Gastrocnemius medialis (tissue), 4 donors: ENCODE results near the gene INPP4B. TPM values are rescaled to one million over a fixed set of nuclear protein-coding genes. Genes with fewer than 3 reads are reported as not detected.

ENCODE experiments used
- ATAC-seq, 2 donors: fragments of 150-250 bp; one replicate each; pipeline ENCODE4 v1.9.1; 2016
- DNase-seq, 2 donors: peaks; one replicate each; pipeline ENCODE4 v3.0.0-alpha.2; 2019
- H3K27ac ChIP-seq, 4 donors: fragments of 200-600 bp; sonication (generic); 1 replicate in 1 of 4; 2 replicates in 3 of 4; pipeline ENCODE4 v1.5.1; 2016 to 2018; ENCODE audit warnings: mild to moderate bottlenecking in 2 of 4, moderate library complexity in 1 of 4
- H3K27me3 ChIP-seq, 3 donors: fragments of 200-600 bp; sonication (generic) in 2 of 3; 1 replicate in 1 of 3; 2 replicates in 2 of 3; pipeline versions ENCODE4 v1.5.1 to v1.6.0; 2016 to 2019; ENCODE audit warnings: mild to moderate bottlenecking in 1 of 3, moderate library complexity in 1 of 3
- H3K36me3 ChIP-seq, 2 donors: fragments of 200-600 bp; sonication (generic) in 1 of 2; one replicate each; pipeline ENCODE4 v1.5.1; 2017 to 2018
- H3K4me1 ChIP-seq, 2 donors: fragments of 200-600 bp; sonication (generic) in 1 of 2; one replicate each; pipeline ENCODE4 v1.5.1; 2016 to 2017; ENCODE audit warnings: mild to moderate bottlenecking in 2 of 2
- H3K4me3 ChIP-seq, 4 donors: fragments of 200-600 bp; sonication (generic) in 3 of 4; 1 replicate in 1 of 4; 2 replicates in 3 of 4; pipeline ENCODE4 v1.5.1; 2016 to 2019; ENCODE audit warnings: mild to moderate bottlenecking in 2 of 4
- H3K9me3 ChIP-seq, 3 donors: fragments of 200-600 bp; sonication (generic) in 2 of 3; 1 replicate in 1 of 3; 2 replicates in 2 of 3; pipeline ENCODE4 v1.5.1; 2016 to 2019
- CTCF ChIP-seq, 5 experiments: fragments of 450-650 bp in 3 of 5; fragments of 200-600 bp in 2 of 5; sonication (generic) in 2 of 5; IDR thresholded peaks in 4 of 5; conservative IDR thresholded peaks in 1 of 5; 1 replicate in 4 of 5; 2 replicates in 1 of 5; pipeline ENCODE4 v1.5.1; 2016 to 2019; ENCODE audit warnings: antibody characterized with exemption in 5 of 5, mild to moderate bottlenecking in 3 of 5, moderate library complexity in 3 of 5
- POLR2A ChIP-seq, 2 donors: fragments of 450-650 bp; IDR thresholded peaks; one replicate each; pipeline ENCODE4 v1.6.1; 2017; ENCODE audit warnings: antibody characterized with exemption in 2 of 2, mild to moderate bottlenecking in 2 of 2, moderate library complexity in 2 of 2
- in situ Hi-C, 4 donors: fragments of 200-750 bp; cut with MboI; loops; one replicate each; pipeline versions ENCODE4 v1.15.0 to v1.8.0; 2017; ENCODE audit warnings: low sequenced_read_pairs in 4 of 4
- intact Hi-C: fragments of 100-400 bp; cut with DNase I; formaldehyde crosslinking; loops from one replicate; pipeline ENCODE4 v1.15.1; 2023; ENCODE audit warnings: low total_unique reads
- total RNA-seq, 4 donors: library from RNA; depleted of rRNA; stranded (reverse); fragments of >200 nt; gene quantifications; one replicate each; pipeline versions ENCODE4 v1.1.0 to v1.2.3, GENCODE V29; 2016

Gene INPP4B
- total RNA-seq, 4 donors from 2014 or later: 7.5 to 23.6 (median 9.1) TPM

- in situ Hi-C loops (no loop called here), intact Hi-C loops (no loop called here)
- TF ChIP-seq POLR2A (IDR thresholded peaks at IDR 0.05) (no peak), CTCF (IDR thresholded peaks at IDR 0.05 in 4 of 5, conservative IDR thresholded peaks at IDR 0.05 in 1 of 5) (no peak)
- H3K36me3 ChIP-seq: peaks cover 0 to 3% of the 10 kb centered on the region in 2 donors
- no peaks in the 10 kb centered on the region for H3K4me1 ChIP-seq
- H3K4me3 ChIP-seq: no peak overlapping the region
- DNase-seq (no peak), ATAC-seq (no peak)
- H3K27me3 ChIP-seq: no peaks in the 10 kb centered on the region
- H3K9me3 ChIP-seq: no peaks in the 10 kb centered on the region
- no peak overlapping the region for H3K27ac ChIP-seq
Observed at GRCh38 chr4:142202404-142203332, 643.4 kb downstream of the INPP4B start.

DNA sequence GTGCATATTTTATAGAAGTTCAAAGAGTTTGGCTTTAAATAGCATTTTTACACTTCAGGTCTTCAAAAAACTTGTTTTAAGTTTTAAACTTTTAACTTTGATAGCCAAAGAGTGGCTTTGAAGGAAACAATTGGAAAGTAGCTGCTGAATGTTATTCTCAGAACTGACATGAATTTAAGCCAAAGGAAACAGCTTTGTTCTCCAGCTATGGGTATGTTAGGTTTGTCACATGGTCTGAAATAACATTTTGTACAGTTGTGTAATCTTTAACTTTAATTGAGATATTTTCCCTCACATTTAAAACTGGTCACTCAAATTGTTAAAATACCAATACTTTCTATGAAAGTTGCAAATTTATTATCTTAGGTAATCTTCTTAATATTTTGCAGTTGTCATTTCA lies 645.1 kb downstream of the INPP4B start:
- Histone ChIP-seq H3K27ac (no peak overlapping the region), H3K4me3 (no peak overlapping the region), H3K4me1 (no peaks in the 10 kb centered on the region), H3K36me3 (no peaks in the 10 kb centered on the region), H3K27me3 (no peaks in the 10 kb centered on the region), H3K9me3 (no peaks in the 10 kb centered on the region)
- intact Hi-C loops: no loop called here
- DNase-seq (no peak), ATAC-seq (no peak)
- in situ Hi-C loops: no loop called here
- TF ChIP-seq CTCF (IDR thresholded peaks at IDR 0.05 in 4 of 5, conservative IDR thresholded peaks at IDR 0.05 in 1 of 5) (no peak), POLR2A (IDR thresholded peaks at IDR 0.05) (no peak)

DNA sequence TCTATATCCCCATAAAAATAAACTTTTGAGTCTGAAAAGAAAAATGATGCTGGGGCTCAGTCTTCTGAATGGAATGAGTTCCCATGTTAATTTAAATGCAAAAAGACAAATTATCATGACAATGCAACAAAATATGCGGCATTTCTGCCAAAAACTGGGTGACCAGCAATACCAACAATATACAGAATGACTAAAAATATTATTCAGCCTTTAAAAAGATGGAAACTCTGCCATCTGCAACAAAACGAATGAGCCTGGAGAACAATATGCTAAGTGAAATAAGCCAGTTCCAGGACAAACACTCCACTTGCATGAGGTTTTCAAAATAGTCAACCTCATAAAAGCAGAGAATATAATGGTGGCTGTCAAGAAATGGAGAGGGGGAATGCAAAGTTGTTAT lies 651.2 kb downstream of the INPP4B start:
- in situ Hi-C loops (no loop called here), intact Hi-C loops (no loop called here)
- Histone ChIP-seq H3K36me3 (peaks cover 0 to 8% of the 10 kb centered on the region in 2 donors), H3K4me3 (no peak overlapping the region), H3K4me1 (no peaks in the 10 kb centered on the region), H3K27ac (no peak overlapping the region), H3K9me3 (no peaks in the 10 kb centered on the region), H3K27me3 (no peaks in the 10 kb centered on the region)
- DNase-seq: no peak
- TF ChIP-seq POLR2A (IDR thresholded peaks at IDR 0.05) (no peak), CTCF (IDR thresholded peaks at IDR 0.05 in 4 of 5, conservative IDR thresholded peaks at IDR 0.05 in 1 of 5) (no peak)
- no peak for ATAC-seq

- Histone ChIP-seq H3K27me3 (no peaks in the 10 kb centered on the region), H3K9me3 (no peaks in the 10 kb centered on the region), H3K27ac (no peak overlapping the region), H3K4me1 (no peaks in the 10 kb centered on the region), H3K36me3 (peaks cover 0 to 8% of the 10 kb centered on the region in 2 donors), H3K4me3 (no peak overlapping the region)
- intact Hi-C loops (no loop called here), in situ Hi-C loops (no loop called here)
- DNase-seq (no peak), ATAC-seq (no peak)
- no peak for TF ChIP-seq POLR2A (IDR thresholded peaks at IDR 0.05)
Observed at GRCh38 chr4:142191901-142192300, 654.2 kb downstream of the INPP4B start.

GRCh38 chr4:142181021-142181420 lies 665.1 kb downstream of the INPP4B start:
- TF ChIP-seq POLR2A (IDR thresholded peaks at IDR 0.05): no peak
- TF ChIP-seq CTCF (IDR thresholded peaks at IDR 0.05 in 4 of 5, conservative IDR thresholded peaks at IDR 0.05 in 1 of 5): no peak
- in situ Hi-C loops: no loop called here
- H3K27ac ChIP-seq: no peak overlapping the region
- no peaks in the 10 kb centered on the region for H3K9me3 ChIP-seq
- DNase-seq: no peak
- no peak overlapping the region for H3K4me3 ChIP-seq
- no peaks in the 10 kb centered on the region for H3K27me3 ChIP-seq
- no peaks in the 10 kb centered on the region for H3K36me3 ChIP-seq
- ATAC-seq: no peak
- intact Hi-C loops: no loop called here
- H3K4me1 ChIP-seq: peaks cover 0 to 7% of the 10 kb centered on the region in 2 donors
